Gastroesophageal sphincter (tissue), 3 donors: ENCODE results near the gene CSRNP3.

Experiments
- EP300 ChIP-seq: sonication (generic); formaldehyde crosslinking; IDR thresholded peaks from one replicate; pipeline ENCODE4 v1.6.1; 2017; ENCODE audit warnings: antibody characterized with exemption, mild to moderate bottlenecking
- POLR2AphosphoS5 ChIP-seq: sonication (generic); formaldehyde crosslinking; IDR thresholded peaks from one replicate; pipeline ENCODE4 v1.6.1; 2017; ENCODE audit warnings: antibody characterized with exemption
- TF ChIP-seq, protein P1 (sequence below), 4 experiments: fragments of 200-600 bp in 2 of 4; fragments of 450-650 bp in 2 of 4; sonication (generic) in 1 of 4; IDR thresholded peaks; one replicate each; pipeline ENCODE4 v1.5.1; 2017 to 2019; ENCODE audit warnings: antibody characterized with exemption in 4 of 4, mild to moderate bottlenecking in 2 of 4, moderate library complexity in 2 of 4

DNA sequence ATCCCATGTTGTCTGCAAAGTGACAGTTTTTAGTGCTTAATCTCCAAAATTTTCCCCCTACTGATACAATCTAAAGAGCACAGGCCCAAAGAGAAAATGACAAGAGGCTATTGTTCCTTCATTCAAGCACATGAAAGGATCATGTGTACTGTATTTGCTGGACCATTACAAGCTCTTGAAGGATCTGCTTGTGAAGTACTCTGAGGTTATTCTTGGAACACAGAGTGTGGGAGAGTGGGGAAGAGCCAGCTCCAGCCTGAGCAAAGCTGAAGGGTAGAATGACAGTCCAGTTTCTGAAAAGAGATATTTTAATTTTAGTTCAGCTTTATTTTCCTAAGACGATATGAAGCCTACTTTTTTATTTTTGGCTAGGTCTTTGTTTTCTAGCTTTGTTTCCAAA is 212.3 kb downstream of the CSRNP3 start:
- TF ChIP-seq, protein P1, sequence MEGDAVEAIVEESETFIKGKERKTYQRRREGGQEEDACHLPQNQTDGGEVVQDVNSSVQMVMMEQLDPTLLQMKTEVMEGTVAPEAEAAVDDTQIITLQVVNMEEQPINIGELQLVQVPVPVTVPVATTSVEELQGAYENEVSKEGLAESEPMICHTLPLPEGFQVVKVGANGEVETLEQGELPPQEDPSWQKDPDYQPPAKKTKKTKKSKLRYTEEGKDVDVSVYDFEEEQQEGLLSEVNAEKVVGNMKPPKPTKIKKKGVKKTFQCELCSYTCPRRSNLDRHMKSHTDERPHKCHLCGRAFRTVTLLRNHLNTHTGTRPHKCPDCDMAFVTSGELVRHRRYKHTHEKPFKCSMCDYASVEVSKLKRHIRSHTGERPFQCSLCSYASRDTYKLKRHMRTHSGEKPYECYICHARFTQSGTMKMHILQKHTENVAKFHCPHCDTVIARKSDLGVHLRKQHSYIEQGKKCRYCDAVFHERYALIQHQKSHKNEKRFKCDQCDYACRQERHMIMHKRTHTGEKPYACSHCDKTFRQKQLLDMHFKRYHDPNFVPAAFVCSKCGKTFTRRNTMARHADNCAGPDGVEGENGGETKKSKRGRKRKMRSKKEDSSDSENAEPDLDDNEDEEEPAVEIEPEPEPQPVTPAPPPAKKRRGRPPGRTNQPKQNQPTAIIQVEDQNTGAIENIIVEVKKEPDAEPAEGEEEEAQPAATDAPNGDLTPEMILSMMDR (IDR thresholded peaks at IDR 0.05), result no peak
- TF ChIP-seq EP300 (no peak), POLR2AphosphoS5 (no peak)
